GM23338 (cell line): Measurements from ENCODE around the gene LRRC28. TPM values are rescaled to one million over a fixed set of nuclear protein-coding genes. Genes with fewer than 3 reads are reported as not detected.

Experiments
- ATAC-seq: fragments of 200-7000 bp; cut with Tn5 transposase; 3 replicates; pipeline ENCODE4 v1.9.1; 2020
- DNase-seq: peaks from one replicate; pipeline ENCODE4 v3.0.0-alpha.2; 2015; ENCODE audit warnings: low spot score
- H2AFZ ChIP-seq: fragments of 200-600 bp; sonication (generic); 2 replicates; pipeline ENCODE4 v1.8.0; 2016; ENCODE audit warnings: antibody characterized with exemption, mild to moderate bottlenecking, moderate library complexity
- H3F3A ChIP-seq: fragments of 200-600 bp; sonication (generic); replicated peaks from 2 replicates; pipeline ENCODE4 v1.8.0; 2017; ENCODE audit warnings: antibody characterized with exemption, mixed run types, low read depth
- H3K27ac ChIP-seq: fragments of 200-600 bp; sonication (generic); 2 replicates; pipeline ENCODE4 v1.6.1; 2016; ENCODE audit warnings: low read depth
- H3K27me3 ChIP-seq: fragments of 200-600 bp; sonication (generic); 2 replicates; pipeline ENCODE4 v1.8.0; 2016; ENCODE audit warnings: mild to moderate bottlenecking, mixed run types, moderate library complexity; ENCODE audit not compliant: insufficient read depth
- H3K36me3 ChIP-seq: fragments of 200-600 bp; sonication (generic); 2 replicates; pipeline ENCODE4 v1.8.0; 2016; ENCODE audit warnings: mild to moderate bottlenecking; ENCODE audit not compliant: insufficient read depth
- H3K4me1 ChIP-seq: fragments of 200-600 bp; sonication (generic); 2 replicates; pipeline ENCODE4 v1.8.0; 2016; ENCODE audit warnings: mild to moderate bottlenecking, moderate library complexity; ENCODE audit not compliant: insufficient read depth
- H3K4me2 ChIP-seq: fragments of 200-600 bp; sonication (generic); 2 replicates; pipeline ENCODE4 v1.7.1; 2017; ENCODE audit warnings: mixed run types
- H3K4me3 ChIP-seq: fragments of 200-600 bp; sonication (generic); 2 replicates; pipeline ENCODE4 v1.6.1; 2016; ENCODE audit warnings: mixed run types
- H3K79me2 ChIP-seq: fragments of 200-600 bp; sonication (generic); replicated peaks from 2 replicates; pipeline ENCODE4 v1.8.0; 2017; ENCODE audit warnings: mild to moderate bottlenecking; ENCODE audit not compliant: insufficient read depth
- H3K9me2 ChIP-seq: fragments of 200-600 bp; sonication (generic); 2 replicates; pipeline ENCODE4 v1.8.0; 2017; ENCODE audit not compliant: insufficient read depth
- H4K20me1 ChIP-seq: fragments of 200-600 bp; sonication (generic); replicated peaks from 2 replicates; pipeline ENCODE4 v1.8.0; 2017; ENCODE audit warnings: mild to moderate bottlenecking; ENCODE audit not compliant: insufficient read depth
- H3K27ac Mint-ChIP-seq: 2 replicates; pipeline ENCODE4 v1.8.0; 2020; ENCODE audit warnings: inconsistent platforms, mild to moderate bottlenecking, moderate library complexity, mixed read lengths
- H3K27me3 Mint-ChIP-seq: 3 replicates; pipeline ENCODE4 v1.8.0; 2022; ENCODE audit warnings: low read depth, mild to moderate bottlenecking, moderate library complexity, mixed read lengths, inconsistent platforms; ENCODE audit not compliant: insufficient read depth, poor library complexity
- H3K36me3 Mint-ChIP-seq: 3 replicates; pipeline ENCODE4 v1.8.0; 2021; ENCODE audit warnings: low read depth, mild to moderate bottlenecking, inconsistent platforms, moderate library complexity, mixed read lengths
- H3K4me1 Mint-ChIP-seq: 3 replicates; pipeline ENCODE4 v1.8.0; 2020; ENCODE audit warnings: mild to moderate bottlenecking, inconsistent platforms, mixed read lengths
- H3K4me3 Mint-ChIP-seq: 3 replicates; pipeline ENCODE4 v1.8.0; 2021; ENCODE audit warnings: moderate library complexity, mild to moderate bottlenecking, inconsistent platforms, mixed read lengths
- H3K9me3 Mint-ChIP-seq: 3 replicates; pipeline ENCODE4 v1.8.0; 2020; ENCODE audit warnings: moderate library complexity, mild to moderate bottlenecking, inconsistent platforms, mixed read lengths
- CREB1 ChIP-seq: fragments of 250-450 bp; sonication (Bioruptor Pico); IDR thresholded peaks from 2 replicates; pipeline ENCODE4 v1.5.0; 2020; ENCODE audit warnings: low read depth, mild to moderate bottlenecking, moderate library complexity
- EZH2 ChIP-seq: fragments of 200-600 bp; sonication (generic); IDR thresholded peaks from one replicate; pipeline ENCODE4 v1.8.0; 2017; ENCODE audit warnings: antibody characterized with exemption, mild to moderate bottlenecking, low read depth; ENCODE audit not compliant: unreplicated experiment
- EZH2phosphoT487 ChIP-seq: fragments of 200-600 bp; sonication (generic); IDR thresholded peaks from one replicate; pipeline ENCODE4 v1.8.1; 2018; ENCODE audit warnings: antibody characterized with exemption; ENCODE audit not compliant: unreplicated experiment
- JUNB ChIP-seq: IDR thresholded peaks from one replicate; pipeline ENCODE4 v1.6.1; 2016; ENCODE audit warnings: antibody characterized with exemption; ENCODE audit not compliant: unreplicated experiment
- NANOG ChIP-seq: IDR thresholded peaks from 2 replicates; pipeline ENCODE4 v1.6.1; 2016; ENCODE audit warnings: antibody characterized with exemption, borderline replicate concordance
- POLR2AphosphoS5 ChIP-seq: IDR thresholded peaks from 2 replicates; pipeline ENCODE4 v1.6.1; 2016; ENCODE audit warnings: antibody characterized with exemption, low read depth
- STAT1 ChIP-seq: IDR thresholded peaks from one replicate; pipeline ENCODE4 v1.6.1; 2016; ENCODE audit warnings: antibody characterized with exemption; ENCODE audit not compliant: unreplicated experiment
- ZNF114 ChIP-seq: fragments of 250-450 bp; sonication (Bioruptor Pico); IDR thresholded peaks from 2 replicates; pipeline ENCODE4 v1.5.0; 2020; ENCODE audit warnings: mild to moderate bottlenecking, moderate library complexity
- ZNF331 ChIP-seq: fragments of 250-450 bp; sonication (Bioruptor Pico); IDR thresholded peaks from 2 replicates; pipeline ENCODE4 v1.5.0; 2020; ENCODE audit warnings: low read depth, mild to moderate bottlenecking, moderate library complexity
- polyA plus RNA-seq: library from polyadenylated mRNA; unstranded; fragments of >200 nt; fragmentation: Nextera tagmentation; extraction: Ambion mirVana; gene quantifications from 2 replicates; pipeline ENCODE4 v1.2.1, GENCODE V29; 2016
- total RNA-seq: library from RNA; depleted of rRNA; stranded (reverse); fragments of >200 nt; shearing (Covaris generic); gene quantifications from 2 replicates; pipeline ENCODE4 v1.2.3, GENCODE V29; 2014
- TF ChIP-seq, protein P1 (sequence below): IDR thresholded peaks from one replicate; pipeline ENCODE4 v1.6.1; 2018; ENCODE audit warnings: antibody characterized with exemption; ENCODE audit not compliant: unreplicated experiment
- TF ChIP-seq, protein P2 (sequence below): fragments of 250-450 bp; sonication (Bioruptor Pico); IDR thresholded peaks from 2 replicates; pipeline ENCODE4 v1.5.0; 2020; ENCODE audit warnings: mild to moderate bottlenecking, moderate library complexity
- TF ChIP-seq, protein P3 (sequence below): IDR thresholded peaks from 2 replicates; pipeline ENCODE4 v1.6.1; 2016; ENCODE audit warnings: antibody characterized with exemption
- TF ChIP-seq, protein P4 (sequence below), 2 experiments: fragments of 200-600 bp in 1 of 2; sonication (generic) in 1 of 2; conservative IDR thresholded peaks; 2 replicates each; pipeline versions ENCODE4 v1.5.1 to v1.6.1; 2016 to 2017; ENCODE audit warnings: antibody characterized with exemption in 2 of 2, low read depth in 2 of 2, mild to moderate bottlenecking in 2 of 2, moderate library complexity in 1 of 2

Gene LRRC28
- total and polyA plus RNA-seq, 2 experiments from 2014 or later, result 12.9 to 28.4 TPM

DNA sequence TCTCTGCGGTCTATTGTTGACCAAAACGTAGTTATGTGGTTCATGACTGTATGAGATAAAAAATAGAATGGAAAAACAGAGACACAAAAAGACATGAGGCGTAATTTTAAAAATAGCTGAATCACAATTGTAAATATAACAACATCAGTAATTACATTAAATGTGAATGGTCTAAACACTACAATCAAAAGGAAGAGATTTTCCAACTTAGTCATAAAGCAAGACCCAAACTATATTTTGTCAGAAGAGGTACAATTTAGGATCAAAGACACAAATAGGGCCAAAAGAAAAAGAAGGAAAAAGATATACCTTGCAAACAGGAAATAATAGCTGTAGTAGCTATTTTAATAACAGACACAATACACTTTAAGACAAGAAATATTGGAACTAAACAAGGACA is 61.5 kb downstream of the LRRC28 start:
- H3K27ac ChIP-seq, result no peak overlapping the region
- Mint-ChIP-seq H3K27me3 (no peaks in the 10 kb centered on the region), H3K36me3 (peaks cover 18% of the 10 kb centered on the region; the same call in 2 of the 3 replicates), H3K9me3 (peaks cover 13% of the 10 kb centered on the region; the same call in 2 of the 3 replicates), H3K27ac (no peak overlapping the region), H3K4me3 (no peak overlapping the region), H3K4me1 (peaks cover 11% of the 10 kb centered on the region; the same call in 2 of the 3 replicates)
- H2AFZ ChIP-seq, result no peak overlapping the region
- H3K27me3 ChIP-seq, result no peaks in the 10 kb centered on the region
- H3K4me2 ChIP-seq, result no peak overlapping the region
- H4K20me1 ChIP-seq, result no peaks in the 10 kb centered on the region
- no peak for ATAC-seq
- H3K4me3 ChIP-seq, result no peak overlapping the region
- H3K79me2 ChIP-seq, result no peaks in the 10 kb centered on the region
- no peaks in the 10 kb centered on the region for H3K36me3 ChIP-seq
- no peak for DNase-seq
- H3K9me2 ChIP-seq, result no peaks in the 10 kb centered on the region
- TF ChIP-seq EZH2phosphoT487, result no peak
- TF ChIP-seq, protein P1, sequence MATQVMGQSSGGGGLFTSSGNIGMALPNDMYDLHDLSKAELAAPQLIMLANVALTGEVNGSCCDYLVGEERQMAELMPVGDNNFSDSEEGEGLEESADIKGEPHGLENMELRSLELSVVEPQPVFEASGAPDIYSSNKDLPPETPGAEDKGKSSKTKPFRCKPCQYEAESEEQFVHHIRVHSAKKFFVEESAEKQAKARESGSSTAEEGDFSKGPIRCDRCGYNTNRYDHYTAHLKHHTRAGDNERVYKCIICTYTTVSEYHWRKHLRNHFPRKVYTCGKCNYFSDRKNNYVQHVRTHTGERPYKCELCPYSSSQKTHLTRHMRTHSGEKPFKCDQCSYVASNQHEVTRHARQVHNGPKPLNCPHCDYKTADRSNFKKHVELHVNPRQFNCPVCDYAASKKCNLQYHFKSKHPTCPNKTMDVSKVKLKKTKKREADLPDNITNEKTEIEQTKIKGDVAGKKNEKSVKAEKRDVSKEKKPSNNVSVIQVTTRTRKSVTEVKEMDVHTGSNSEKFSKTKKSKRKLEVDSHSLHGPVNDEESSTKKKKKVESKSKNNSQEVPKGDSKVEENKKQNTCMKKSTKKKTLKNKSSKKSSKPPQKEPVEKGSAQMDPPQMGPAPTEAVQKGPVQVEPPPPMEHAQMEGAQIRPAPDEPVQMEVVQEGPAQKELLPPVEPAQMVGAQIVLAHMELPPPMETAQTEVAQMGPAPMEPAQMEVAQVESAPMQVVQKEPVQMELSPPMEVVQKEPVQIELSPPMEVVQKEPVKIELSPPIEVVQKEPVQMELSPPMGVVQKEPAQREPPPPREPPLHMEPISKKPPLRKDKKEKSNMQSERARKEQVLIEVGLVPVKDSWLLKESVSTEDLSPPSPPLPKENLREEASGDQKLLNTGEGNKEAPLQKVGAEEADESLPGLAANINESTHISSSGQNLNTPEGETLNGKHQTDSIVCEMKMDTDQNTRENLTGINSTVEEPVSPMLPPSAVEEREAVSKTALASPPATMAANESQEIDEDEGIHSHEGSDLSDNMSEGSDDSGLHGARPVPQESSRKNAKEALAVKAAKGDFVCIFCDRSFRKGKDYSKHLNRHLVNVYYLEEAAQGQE, result no peak
- TF ChIP-seq ZNF331, result no peak
- TF ChIP-seq ZNF114 (CRISPR knock-in tag), result no peak
- TF ChIP-seq EZH2, result no peak
- no peak for TF ChIP-seq JUNB
- no peak for TF ChIP-seq CREB1
- TF ChIP-seq STAT1, result no peak
- TF ChIP-seq, protein P2, sequence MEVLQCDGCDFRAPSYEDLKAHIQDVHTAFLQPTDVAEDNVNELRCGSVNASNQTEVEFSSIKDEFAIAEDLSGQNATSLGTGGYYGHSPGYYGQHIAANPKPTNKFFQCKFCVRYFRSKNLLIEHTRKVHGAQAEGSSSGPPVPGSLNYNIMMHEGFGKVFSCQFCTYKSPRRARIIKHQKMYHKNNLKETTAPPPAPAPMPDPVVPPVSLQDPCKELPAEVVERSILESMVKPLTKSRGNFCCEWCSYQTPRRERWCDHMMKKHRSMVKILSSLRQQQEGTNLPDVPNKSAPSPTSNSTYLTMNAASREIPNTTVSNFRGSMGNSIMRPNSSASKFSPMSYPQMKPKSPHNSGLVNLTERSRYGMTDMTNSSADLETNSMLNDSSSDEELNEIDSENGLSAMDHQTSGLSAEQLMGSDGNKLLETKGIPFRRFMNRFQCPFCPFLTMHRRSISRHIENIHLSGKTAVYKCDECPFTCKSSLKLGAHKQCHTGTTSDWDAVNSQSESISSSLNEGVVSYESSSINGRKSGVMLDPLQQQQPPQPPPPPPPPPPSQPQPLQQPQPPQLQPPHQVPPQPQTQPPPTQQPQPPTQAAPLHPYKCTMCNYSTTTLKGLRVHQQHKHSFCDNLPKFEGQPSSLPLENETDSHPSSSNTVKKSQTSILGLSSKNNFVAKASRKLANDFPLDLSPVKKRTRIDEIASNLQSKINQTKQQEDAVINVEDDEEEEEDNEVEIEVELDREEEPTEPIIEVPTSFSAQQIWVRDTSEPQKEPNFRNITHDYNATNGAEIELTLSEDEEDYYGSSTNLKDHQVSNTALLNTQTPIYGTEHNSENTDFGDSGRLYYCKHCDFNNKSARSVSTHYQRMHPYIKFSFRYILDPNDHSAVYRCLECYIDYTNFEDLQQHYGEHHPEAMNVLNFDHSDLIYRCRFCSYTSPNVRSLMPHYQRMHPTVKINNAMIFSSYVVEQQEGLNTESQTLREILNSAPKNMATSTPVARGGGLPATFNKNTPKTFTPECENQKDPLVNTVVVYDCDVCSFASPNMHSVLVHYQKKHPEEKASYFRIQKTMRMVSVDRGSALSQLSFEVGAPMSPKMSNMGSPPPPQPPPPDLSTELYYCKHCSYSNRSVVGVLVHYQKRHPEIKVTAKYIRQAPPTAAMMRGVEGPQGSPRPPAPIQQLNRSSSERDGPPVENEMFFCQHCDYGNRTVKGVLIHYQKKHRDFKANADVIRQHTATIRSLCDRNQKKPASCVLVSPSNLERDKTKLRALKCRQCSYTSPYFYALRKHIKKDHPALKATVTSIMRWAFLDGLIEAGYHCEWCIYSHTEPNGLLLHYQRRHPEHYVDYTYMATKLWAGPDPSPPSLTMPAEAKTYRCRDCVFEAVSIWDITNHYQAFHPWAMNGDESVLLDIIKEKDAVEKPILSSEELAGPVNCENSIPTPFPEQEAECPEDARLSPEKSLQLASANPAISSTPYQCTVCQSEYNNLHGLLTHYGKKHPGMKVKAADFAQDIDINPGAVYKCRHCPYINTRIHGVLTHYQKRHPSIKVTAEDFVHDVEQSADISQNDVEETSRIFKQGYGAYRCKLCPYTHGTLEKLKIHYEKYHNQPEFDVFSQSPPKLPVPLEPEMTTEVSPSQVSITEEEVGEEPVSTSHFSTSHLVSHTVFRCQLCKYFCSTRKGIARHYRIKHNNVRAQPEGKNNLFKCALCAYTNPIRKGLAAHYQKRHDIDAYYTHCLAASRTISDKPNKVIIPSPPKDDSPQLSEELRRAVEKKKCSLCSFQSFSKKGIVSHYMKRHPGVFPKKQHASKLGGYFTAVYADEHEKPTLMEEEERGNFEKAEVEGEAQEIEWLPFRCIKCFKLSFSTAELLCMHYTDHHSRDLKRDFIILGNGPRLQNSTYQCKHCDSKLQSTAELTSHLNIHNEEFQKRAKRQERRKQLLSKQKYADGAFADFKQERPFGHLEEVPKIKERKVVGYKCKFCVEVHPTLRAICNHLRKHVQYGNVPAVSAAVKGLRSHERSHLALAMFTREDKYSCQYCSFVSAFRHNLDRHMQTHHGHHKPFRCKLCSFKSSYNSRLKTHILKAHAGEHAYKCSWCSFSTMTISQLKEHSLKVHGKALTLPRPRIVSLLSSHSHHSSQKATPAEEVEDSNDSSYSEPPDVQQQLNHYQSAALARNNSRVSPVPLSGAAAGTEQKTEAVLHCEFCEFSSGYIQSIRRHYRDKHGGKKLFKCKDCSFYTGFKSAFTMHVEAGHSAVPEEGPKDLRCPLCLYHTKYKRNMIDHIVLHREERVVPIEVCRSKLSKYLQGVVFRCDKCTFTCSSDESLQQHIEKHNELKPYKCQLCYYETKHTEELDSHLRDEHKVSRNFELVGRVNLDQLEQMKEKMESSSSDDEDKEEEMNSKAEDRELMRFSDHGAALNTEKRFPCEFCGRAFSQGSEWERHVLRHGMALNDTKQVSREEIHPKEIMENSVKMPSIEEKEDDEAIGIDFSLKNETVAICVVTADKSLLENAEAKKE (CRISPR knock-in tag), result no peak
- no peak for TF ChIP-seq POLR2AphosphoS5
- TF ChIP-seq NANOG, result no peak
- TF ChIP-seq, protein P3, sequence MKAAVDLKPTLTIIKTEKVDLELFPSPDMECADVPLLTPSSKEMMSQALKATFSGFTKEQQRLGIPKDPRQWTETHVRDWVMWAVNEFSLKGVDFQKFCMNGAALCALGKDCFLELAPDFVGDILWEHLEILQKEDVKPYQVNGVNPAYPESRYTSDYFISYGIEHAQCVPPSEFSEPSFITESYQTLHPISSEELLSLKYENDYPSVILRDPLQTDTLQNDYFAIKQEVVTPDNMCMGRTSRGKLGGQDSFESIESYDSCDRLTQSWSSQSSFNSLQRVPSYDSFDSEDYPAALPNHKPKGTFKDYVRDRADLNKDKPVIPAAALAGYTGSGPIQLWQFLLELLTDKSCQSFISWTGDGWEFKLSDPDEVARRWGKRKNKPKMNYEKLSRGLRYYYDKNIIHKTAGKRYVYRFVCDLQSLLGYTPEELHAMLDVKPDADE, result no peak
- TF ChIP-seq, protein P4, sequence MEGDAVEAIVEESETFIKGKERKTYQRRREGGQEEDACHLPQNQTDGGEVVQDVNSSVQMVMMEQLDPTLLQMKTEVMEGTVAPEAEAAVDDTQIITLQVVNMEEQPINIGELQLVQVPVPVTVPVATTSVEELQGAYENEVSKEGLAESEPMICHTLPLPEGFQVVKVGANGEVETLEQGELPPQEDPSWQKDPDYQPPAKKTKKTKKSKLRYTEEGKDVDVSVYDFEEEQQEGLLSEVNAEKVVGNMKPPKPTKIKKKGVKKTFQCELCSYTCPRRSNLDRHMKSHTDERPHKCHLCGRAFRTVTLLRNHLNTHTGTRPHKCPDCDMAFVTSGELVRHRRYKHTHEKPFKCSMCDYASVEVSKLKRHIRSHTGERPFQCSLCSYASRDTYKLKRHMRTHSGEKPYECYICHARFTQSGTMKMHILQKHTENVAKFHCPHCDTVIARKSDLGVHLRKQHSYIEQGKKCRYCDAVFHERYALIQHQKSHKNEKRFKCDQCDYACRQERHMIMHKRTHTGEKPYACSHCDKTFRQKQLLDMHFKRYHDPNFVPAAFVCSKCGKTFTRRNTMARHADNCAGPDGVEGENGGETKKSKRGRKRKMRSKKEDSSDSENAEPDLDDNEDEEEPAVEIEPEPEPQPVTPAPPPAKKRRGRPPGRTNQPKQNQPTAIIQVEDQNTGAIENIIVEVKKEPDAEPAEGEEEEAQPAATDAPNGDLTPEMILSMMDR (conservative IDR thresholded peaks at IDR 0.05; ENCODE audit: low read depth in 2 of 2), result no peak
- no peaks in the 10 kb centered on the region for H3F3A ChIP-seq
- H3K4me1 ChIP-seq, result peaks cover 9% of the 10 kb centered on the region
